ENCODE measurements around the gene TMEM121B. TPM values are rescaled to one million over a fixed set of nuclear protein-coding genes. Genes with fewer than 3 reads are reported as not detected.

The TMEM121B gene
- total RNA-seq, 5 donors from 2014 or later (not counting 1 experiment from before 2014, with no cell fraction given): 0.13 to 0.19 (median 0.15) TPM; not detected in 2

DNA sequence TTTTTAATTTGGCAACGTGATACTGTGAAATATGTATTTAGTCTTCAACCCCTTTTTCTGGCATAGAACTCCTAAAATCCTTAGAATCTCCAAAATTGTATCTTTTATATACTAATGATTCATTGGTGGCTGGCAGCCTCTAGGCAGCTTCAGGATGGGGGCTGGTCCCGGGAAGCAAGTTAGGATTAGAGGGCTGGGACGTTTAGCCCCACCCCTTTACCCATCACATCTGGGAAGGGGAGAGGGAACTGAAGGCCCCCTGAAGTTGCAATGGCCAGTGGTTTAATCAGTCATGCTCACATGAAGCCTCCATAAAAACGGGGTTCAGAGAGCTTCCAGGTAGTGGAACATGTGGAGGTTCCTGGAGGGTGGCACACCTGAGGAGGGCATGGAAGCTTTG, 29.3 kb downstream of the TMEM121B start:
- H3K9me3 ChIP-seq: no peaks in the 10 kb centered on the region
- H3K27ac ChIP-seq (ENCODE audit: low read length): no peak overlapping the region

DNA sequence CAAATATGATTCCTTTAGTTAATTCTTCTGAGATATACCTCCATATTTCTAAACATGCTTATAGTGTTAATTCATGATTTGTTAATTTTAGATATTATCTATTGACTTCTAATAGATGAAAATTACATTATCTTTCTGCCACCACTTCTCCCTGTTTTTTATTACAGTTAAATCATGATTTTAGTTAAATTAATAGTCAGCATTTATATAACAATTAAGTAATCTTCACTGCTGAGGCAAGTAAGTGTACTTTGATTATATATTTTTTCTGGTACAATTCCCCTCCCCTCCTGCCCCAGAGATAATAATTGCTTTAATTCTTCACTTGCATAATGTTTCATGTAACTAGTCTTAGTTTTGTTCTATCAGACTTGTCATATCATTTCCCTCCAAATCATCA, 30.6 kb downstream of the TMEM121B start:
- H3K27ac Mint-ChIP-seq: peak overlapping the region; percentile 70 to 78
- H3K27me3 Mint-ChIP-seq: no peaks in the 10 kb centered on the region
- ATAC-seq (replicated peaks in 1 of 4) (no peak), DNase-seq (no peak)
- H3K9me3 ChIP-seq: no peaks in the 10 kb centered on the region
- peaks cover 11% of the 10 kb centered on the region for H3K36me3 Mint-ChIP-seq
- H3K36me3 ChIP-seq (ENCODE audit: control insufficient read depth in 2 of 2, extremely low read depth in 1 of 2, insufficient read depth in 1 of 2, low read length in 1 of 2): peaks cover 0 to 1% of the 10 kb centered on the region in 2 donors
- no peak overlapping the region for H3K4me3 ChIP-seq (ENCODE audit: control insufficient read depth in 1 of 2, extremely low read depth in 1 of 2, low read length in 1 of 2)
- ChIA-PET CTCF (no interaction called here), POLR2A (no interaction called here)
- peak overlapping the region in 2 of 3 donors; percentile 9 to 96 for H3K4me3 Mint-ChIP-seq
- H3K27me3 ChIP-seq (replicated peaks in 1 of 2; ENCODE audit: control insufficient read depth in 2 of 2, extremely low read depth in 1 of 2, insufficient read depth in 2 of 2, low read length in 1 of 2): no peaks in the 10 kb centered on the region
- peaks cover 60 to 68% of the 10 kb centered on the region in 2 experiments for H3K4me1 ChIP-seq (ENCODE audit: control insufficient read depth in 1 of 2, extremely low read depth in 1 of 2, insufficient read depth in 2 of 2, low read length in 2 of 2)
- peaks cover 86 to 93% (median 90%) of the 10 kb centered on the region in 3 donors for H3K4me1 Mint-ChIP-seq
- H3K9me3 Mint-ChIP-seq: no peaks in the 10 kb centered on the region
- no peak overlapping the region for H3K27ac ChIP-seq (ENCODE audit: low read length)

More for the DNA sequence above, 29.3 kb downstream of the TMEM121B start:
- ATAC-seq (replicated peaks in 1 of 4) (no peak), DNase-seq (no peak)
- WGBS (ENCODE audit: insufficient coverage): no CpG with 5 or more reads among the region's 4 CpGs
- no peak overlapping the region for H3K4me3 ChIP-seq (ENCODE audit: control insufficient read depth in 1 of 2, extremely low read depth in 1 of 2, low read length in 1 of 2)
- peaks cover 0 to 7% of the 10 kb centered on the region in 2 donors for H3K36me3 ChIP-seq (ENCODE audit: control insufficient read depth in 2 of 2, extremely low read depth in 1 of 2, insufficient read depth in 1 of 2, low read length in 1 of 2)
- H3K27ac Mint-ChIP-seq: peak overlapping the region; percentile 66 to 74
- H3K4me1 ChIP-seq (ENCODE audit: control insufficient read depth in 1 of 2, extremely low read depth in 1 of 2, insufficient read depth in 2 of 2, low read length in 2 of 2): peaks cover 68% of the 10 kb centered on the region in 2 experiments
- ChIA-PET POLR2A (no interaction called here), CTCF (no interaction called here)
- H3K27me3 Mint-ChIP-seq: no peaks in the 10 kb centered on the region
- peaks cover 90 to 93% (median 91%) of the 10 kb centered on the region in 3 donors for H3K4me1 Mint-ChIP-seq
- no peaks in the 10 kb centered on the region for H3K9me3 Mint-ChIP-seq
- H3K36me3 Mint-ChIP-seq: peaks cover 12% of the 10 kb centered on the region
- peak overlapping the region in 1 of 3 donors; percentile 96 for H3K4me3 Mint-ChIP-seq
- H3K27me3 ChIP-seq (replicated peaks in 1 of 2; ENCODE audit: control insufficient read depth in 2 of 2, extremely low read depth in 1 of 2, insufficient read depth in 2 of 2, low read length in 1 of 2): no peaks in the 10 kb centered on the region

DNA sequence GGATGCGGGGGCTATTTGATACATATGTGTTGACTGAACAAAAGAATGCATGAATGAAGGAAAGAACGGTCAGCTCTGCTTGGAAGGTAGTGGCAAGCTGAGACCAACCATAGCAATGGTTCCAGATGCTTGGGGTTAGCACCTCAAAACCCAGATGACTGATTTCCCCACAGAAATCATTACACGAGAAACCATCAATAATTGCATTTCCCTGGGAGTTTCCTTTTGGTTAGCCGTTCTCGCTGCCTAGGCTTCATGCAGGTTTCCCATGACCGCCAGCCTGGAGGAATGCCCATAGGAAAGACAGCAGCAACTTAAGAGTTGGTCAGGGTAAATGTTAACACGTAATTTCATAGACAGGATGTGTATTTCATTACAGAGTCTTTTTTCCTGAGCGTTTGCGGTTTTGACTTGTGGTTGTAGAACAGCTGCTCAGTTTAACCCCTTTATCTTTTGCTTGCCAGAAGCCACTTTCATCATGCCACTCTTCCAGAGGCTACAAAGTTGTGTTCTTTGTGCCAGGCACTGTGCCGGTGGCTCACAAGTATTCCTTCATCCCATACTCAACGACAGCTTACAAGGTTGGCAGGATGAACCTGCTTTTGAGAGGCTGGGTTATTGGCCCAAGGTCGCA, 33.5 kb downstream of the TMEM121B start:
- DNase-seq (peak in 28 of 35 experiments; percentile 17 to 81 (median 43)), ATAC-seq (replicated peaks in 1 of 4) (peak; percentile 14 to 43 (median 28))
- Histone ChIP-seq H3K4me1 (ENCODE audit: control insufficient read depth in 1 of 2, extremely low read depth in 1 of 2, insufficient read depth in 2 of 2, low read length in 2 of 2) (peaks cover 41 to 71% of the 10 kb centered on the region in 2 experiments), H3K36me3 (ENCODE audit: control insufficient read depth in 2 of 2, extremely low read depth in 1 of 2, insufficient read depth in 1 of 2, low read length in 1 of 2) (no peaks in the 10 kb centered on the region), H3K27me3 (replicated peaks in 1 of 2; ENCODE audit: control insufficient read depth in 2 of 2, extremely low read depth in 1 of 2, insufficient read depth in 2 of 2, low read length in 1 of 2) (no peaks in the 10 kb centered on the region), H3K9me3 (no peaks in the 10 kb centered on the region), H3K4me3 (ENCODE audit: control insufficient read depth in 1 of 2, extremely low read depth in 1 of 2, low read length in 1 of 2) (peak overlapping the region; percentile 82 to 85), H3K27ac (ENCODE audit: low read length) (peak overlapping the region; percentile 13)
- Mint-ChIP-seq H3K27ac (peak overlapping the region; percentile 98), H3K27me3 (no peaks in the 10 kb centered on the region), H3K9me3 (no peaks in the 10 kb centered on the region), H3K4me1 (peaks cover 70 to 75% (median 70%) of the 10 kb centered on the region in 3 donors), H3K36me3 (peaks cover 7% of the 10 kb centered on the region), H3K4me3 (peak overlapping the region; percentile 93 to 96 (median 93))
- ChIA-PET POLR2A (interaction anchor here in 1 of 2 donors (0.6 kb wide), 1 partner anchor 104 kb away, joined by 6 read pairs; no protein-coding TSS in a partner anchor), CTCF (interaction anchor here (0.6 to 2.2 kb wide), 3 partner anchors 84 to 422 kb away, joined by 5 to 9 read pairs (median 5); no protein-coding TSS in a partner anchor)
- 0% methylated on average over 4 of the region's 12 CpGs for WGBS (ENCODE audit: insufficient coverage)

DNA sequence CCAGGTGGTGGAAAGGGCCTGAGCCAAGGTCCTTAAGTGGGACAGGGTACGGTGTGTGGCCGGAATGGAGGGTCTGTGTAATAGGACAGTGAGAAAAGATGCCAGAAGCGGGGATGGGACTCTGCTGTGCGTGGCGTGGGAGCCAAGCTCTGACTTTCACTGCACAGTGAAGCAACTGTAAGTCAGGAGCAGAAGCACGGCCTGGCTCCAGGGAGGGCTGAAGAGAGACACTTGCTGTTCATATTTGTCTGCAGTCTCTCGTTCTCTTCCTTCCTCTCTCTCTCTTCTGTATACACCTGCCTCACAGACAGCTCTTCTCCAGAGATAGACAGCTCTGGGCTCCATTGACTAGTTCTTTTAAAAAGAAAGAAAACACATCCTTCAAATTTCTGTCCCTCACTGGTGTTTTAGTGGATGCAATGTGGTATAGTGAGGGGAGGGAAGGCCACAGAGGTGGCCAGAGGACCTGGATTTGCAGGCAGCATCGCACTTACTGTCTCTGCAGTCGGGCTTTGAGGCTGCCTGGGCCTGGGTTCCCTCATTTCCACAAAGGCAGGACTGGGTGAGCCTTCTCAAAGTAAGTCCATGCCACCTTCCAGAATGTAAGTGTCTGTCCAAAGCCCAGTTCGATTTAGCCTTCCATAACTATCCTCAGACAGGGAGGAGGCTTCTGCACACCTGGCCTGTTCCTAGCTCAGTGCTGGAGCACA, 34.2 kb downstream of the TMEM121B start:
- DNase-seq (peak in 3 of 35 experiments; percentile 10 to 49 (median 35)), ATAC-seq (replicated peaks in 1 of 4) (no peak)
- Histone ChIP-seq H3K27ac (ENCODE audit: low read length) (peak overlapping the region; percentile 28), H3K4me3 (ENCODE audit: control insufficient read depth in 1 of 2, extremely low read depth in 1 of 2, low read length in 1 of 2) (peak overlapping the region; percentile 82 to 85), H3K9me3 (no peaks in the 10 kb centered on the region), H3K36me3 (ENCODE audit: control insufficient read depth in 2 of 2, extremely low read depth in 1 of 2, insufficient read depth in 1 of 2, low read length in 1 of 2) (no peaks in the 10 kb centered on the region), H3K27me3 (replicated peaks in 1 of 2; ENCODE audit: control insufficient read depth in 2 of 2, extremely low read depth in 1 of 2, insufficient read depth in 2 of 2, low read length in 1 of 2) (no peaks in the 10 kb centered on the region), H3K4me1 (ENCODE audit: control insufficient read depth in 1 of 2, extremely low read depth in 1 of 2, insufficient read depth in 2 of 2, low read length in 2 of 2) (peaks cover 38 to 66% of the 10 kb centered on the region in 2 experiments)
- Mint-ChIP-seq H3K4me1 (peaks cover 63 to 68% (median 63%) of the 10 kb centered on the region in 3 donors), H3K27ac (peak overlapping the region; percentile 98), H3K27me3 (no peaks in the 10 kb centered on the region), H3K9me3 (no peaks in the 10 kb centered on the region), H3K36me3 (peaks cover 7% of the 10 kb centered on the region), H3K4me3 (peak overlapping the region; percentile 93 to 96 (median 93))
- POLR2A ChIA-PET: no interaction called here
- WGBS (ENCODE audit: insufficient coverage): 72% methylated on average over 7 of the region's 10 CpGs
- CTCF ChIA-PET: interaction anchor here (1.3 to 2.2 kb wide), 2 partner anchors 85 kb away, joined by 5 to 9 read pairs; no protein-coding TSS in a partner anchor

DNA sequence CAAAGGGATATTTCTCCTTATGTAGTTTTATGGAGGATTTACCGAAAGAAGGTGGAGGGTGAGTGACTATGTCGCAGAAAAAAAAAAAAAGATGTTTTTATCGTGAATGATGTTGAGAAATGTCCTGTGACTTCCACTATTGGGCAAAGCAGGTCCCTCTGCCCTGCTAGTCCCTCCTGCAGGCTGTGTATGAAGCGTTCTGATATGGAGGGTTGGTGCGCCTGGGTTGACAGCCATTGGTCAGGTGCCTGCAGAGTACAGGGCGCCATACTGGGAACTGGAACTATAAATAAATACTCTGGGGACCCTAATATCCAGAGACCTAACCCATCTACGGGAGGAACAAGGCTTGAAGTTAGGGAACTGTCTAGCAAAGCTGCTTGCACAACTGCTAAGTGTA, 34.9 kb downstream of the TMEM121B start:
- peaks cover 57 to 63% (median 57%) of the 10 kb centered on the region in 3 donors for H3K4me1 Mint-ChIP-seq

More for the DNA sequence above, 34.9 kb downstream of the TMEM121B start:
- peaks cover 35 to 61% of the 10 kb centered on the region in 2 experiments for H3K4me1 ChIP-seq (ENCODE audit: control insufficient read depth in 1 of 2, extremely low read depth in 1 of 2, insufficient read depth in 2 of 2, low read length in 2 of 2)
- H3K27ac Mint-ChIP-seq: peak overlapping the region; percentile 98
- no peaks in the 10 kb centered on the region for H3K9me3 ChIP-seq
- H3K36me3 Mint-ChIP-seq: peaks cover 4% of the 10 kb centered on the region
- H3K27me3 ChIP-seq (replicated peaks in 1 of 2; ENCODE audit: control insufficient read depth in 2 of 2, extremely low read depth in 1 of 2, insufficient read depth in 2 of 2, low read length in 1 of 2): no peaks in the 10 kb centered on the region
- POLR2A ChIA-PET: no interaction called here
- H3K4me3 Mint-ChIP-seq: peak overlapping the region; percentile 93 to 96 (median 93)
- H3K4me3 ChIP-seq (ENCODE audit: control insufficient read depth in 1 of 2, extremely low read depth in 1 of 2, low read length in 1 of 2): peak overlapping the region; percentile 82 to 85
- peak overlapping the region; percentile 28 for H3K27ac ChIP-seq (ENCODE audit: low read length)
- CTCF ChIA-PET: interaction anchor here (0.5 to 2.2 kb wide), 3 partner anchors 75 to 86 kb away, joined by 5 to 9 read pairs (median 6); no protein-coding TSS in a partner anchor
- no peaks in the 10 kb centered on the region for H3K36me3 ChIP-seq (ENCODE audit: control insufficient read depth in 2 of 2, extremely low read depth in 1 of 2, insufficient read depth in 1 of 2, low read length in 1 of 2)
- no peaks in the 10 kb centered on the region for H3K9me3 Mint-ChIP-seq
- 58% methylated on average over 3 of the region's 7 CpGs for WGBS (ENCODE audit: insufficient coverage)
- H3K27me3 Mint-ChIP-seq: no peaks in the 10 kb centered on the region
- DNase-seq (peak in 5 of 35 experiments; percentile 15 to 39 (median 28)), ATAC-seq (replicated peaks in 1 of 4) (no peak)

Data from T-cell (primary cell).